ENCODE measurements around the gene PDE11A. TPM values are rescaled to one million over a fixed set of nuclear protein-coding genes. Genes with fewer than 3 reads are reported as not detected.

Gene PDE11A
- total RNA-seq = not detected

DNA sequence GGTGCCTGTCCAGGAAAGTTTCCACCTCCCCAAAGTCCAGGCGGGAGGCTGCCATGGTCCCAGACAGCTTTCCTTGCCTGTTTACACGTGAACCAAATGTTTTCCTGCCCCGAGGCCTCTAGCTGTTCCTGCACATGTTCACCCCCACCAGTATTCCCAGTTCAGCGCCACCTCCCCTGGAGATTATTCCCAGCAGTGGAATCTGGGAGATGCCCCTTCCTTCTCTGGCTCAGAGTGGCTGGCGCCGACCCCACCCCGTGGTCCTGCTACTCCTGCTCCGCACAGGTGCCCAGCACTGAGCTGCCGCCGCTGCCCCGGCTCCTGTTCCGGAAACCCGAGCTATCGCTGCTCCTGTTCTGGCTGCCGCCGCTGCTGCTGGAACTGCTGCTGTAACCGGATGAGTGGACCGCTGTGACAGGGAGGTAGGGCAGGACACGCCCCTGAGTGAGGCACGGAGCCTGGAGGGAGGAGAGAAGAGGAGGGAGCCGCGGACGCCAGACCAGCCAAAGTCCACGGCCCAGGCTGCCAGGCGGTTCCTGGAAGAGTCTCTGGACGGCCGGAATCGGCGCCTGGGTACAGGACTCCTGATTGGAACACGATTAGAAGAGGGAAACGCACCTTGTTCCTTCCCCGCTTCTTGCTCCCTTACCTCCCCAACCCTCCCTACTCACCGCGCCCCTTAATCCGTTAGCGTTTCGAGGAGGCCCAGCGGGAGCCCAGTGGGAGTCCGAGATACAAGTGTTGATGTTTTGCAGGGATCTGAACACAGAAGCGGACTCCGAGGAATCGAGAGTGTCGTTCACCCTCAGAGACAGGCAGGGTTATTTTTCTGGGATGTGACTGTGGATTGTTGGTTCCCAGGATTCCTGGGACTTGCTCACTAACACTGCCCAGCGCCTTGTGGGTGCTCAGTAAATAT is at the start of gene PDE11A:
Gene PDE11A, minus strand, starts transcription at position 395 of the 919 bp plus-strand sequence. Its CDS starts 340 bp downstream, at position 55.
- H3K9me3 Mint-ChIP-seq = no peaks in the 10 kb centered on the region
- CTCF ChIA-PET = no interaction called here
- POLR2A ChIA-PET = no interaction called here

DNA sequence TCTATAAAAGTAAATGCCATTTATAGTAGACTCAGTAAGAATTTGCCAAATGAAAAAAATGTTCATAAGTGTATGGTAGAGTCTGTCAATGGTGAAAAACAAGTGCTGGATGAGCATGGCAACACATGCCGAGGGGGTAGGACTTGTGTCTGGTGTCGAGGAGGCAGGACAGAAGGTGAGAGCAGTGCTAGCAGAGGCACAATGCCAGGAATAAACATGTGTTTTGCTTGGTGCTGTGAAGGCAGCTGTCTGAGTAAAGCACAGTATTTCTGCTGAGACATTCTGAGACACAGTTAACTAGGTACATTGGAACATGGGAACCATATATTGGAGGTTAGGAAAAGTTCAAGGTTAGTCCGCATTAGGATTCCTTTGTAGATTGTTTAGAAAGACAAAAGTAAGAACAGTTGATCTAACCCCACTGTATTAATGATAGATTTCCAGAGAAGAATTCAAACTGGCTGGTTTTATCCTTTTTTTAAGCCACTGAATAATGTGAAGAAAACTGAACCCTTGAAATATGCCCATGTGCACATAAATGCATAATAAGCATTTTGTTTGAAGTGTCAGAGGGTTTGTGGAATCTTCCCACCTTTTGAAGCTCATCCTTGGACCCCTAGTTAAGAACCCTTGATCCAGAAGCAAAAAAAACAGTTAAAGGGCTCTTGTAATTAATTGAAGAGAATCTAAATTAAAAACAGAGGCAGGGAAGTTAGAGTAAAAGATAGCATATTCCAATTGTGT is 46.8 kb upstream of the PDE11A start:
- peaks cover 26% of the 10 kb centered on the region for H3K36me3 Mint-ChIP-seq
- ChIA-PET POLR2A (no interaction called here), CTCF (no interaction called here)
- peaks cover 14% of the 10 kb centered on the region for H3K4me1 Mint-ChIP-seq (ENCODE audit: low read depth)
- H3K4me3 Mint-ChIP-seq = no peak overlapping the region
- H3K27ac Mint-ChIP-seq = no peak overlapping the region
- H3K9me3 Mint-ChIP-seq = no peaks in the 10 kb centered on the region
- DNase-seq = no peak
- H3K27me3 Mint-ChIP-seq = no peaks in the 10 kb centered on the region
- intact Hi-C loops (cut with micrococcal nuclease) = loop anchor here (10.0 kb wide), 2 partner anchors 795 to 955 kb away; no protein-coding TSS in a partner anchor

More for the DNA sequence above, at the start of gene PDE11A:
- H3K27me3 Mint-ChIP-seq = peaks cover 52% of the 10 kb centered on the region
- H3K4me1 Mint-ChIP-seq (ENCODE audit: low read depth) = peaks cover 9% of the 10 kb centered on the region
- intact Hi-C loops (cut with micrococcal nuclease) = no loop called here
- H3K27ac Mint-ChIP-seq = no peak within 1 kb of the TSS
- peak within 1 kb of the TSS; percentile 43 for H3K4me3 Mint-ChIP-seq
- peak; percentile 70 for DNase-seq
- H3K36me3 Mint-ChIP-seq = no peaks in the 10 kb centered on the region

DNA sequence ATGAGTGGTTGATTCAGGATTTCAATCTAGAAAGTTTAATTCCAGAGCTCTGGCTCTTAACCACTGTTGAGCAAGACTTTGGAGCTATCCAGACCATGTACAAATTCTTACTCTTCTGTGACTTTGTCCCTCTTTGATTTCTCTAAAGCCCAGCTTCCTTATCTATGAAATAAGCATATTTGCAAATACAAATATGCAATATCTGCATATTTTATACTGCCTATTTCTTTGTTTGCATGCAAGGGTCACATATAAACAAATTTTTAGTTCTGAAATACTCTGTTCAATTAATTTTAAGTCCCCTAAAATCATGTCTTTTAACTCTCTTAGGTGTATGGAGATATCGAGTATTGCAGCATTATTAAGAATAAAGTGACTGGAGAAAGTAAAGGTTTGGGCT is 45.1 kb upstream of the PDE11A start:
- no peak for DNase-seq
- no peak overlapping the region for H3K27ac Mint-ChIP-seq
- H3K4me3 Mint-ChIP-seq = no peak overlapping the region
- peaks cover 27% of the 10 kb centered on the region for H3K4me1 Mint-ChIP-seq (ENCODE audit: low read depth)
- ChIA-PET POLR2A (no interaction called here), CTCF (no interaction called here)
- H3K27me3 Mint-ChIP-seq = no peaks in the 10 kb centered on the region
- intact Hi-C loops (cut with micrococcal nuclease) = loop anchor here (10.0 kb wide), 2 partner anchors 797 to 953 kb away; no protein-coding TSS in a partner anchor
- H3K9me3 Mint-ChIP-seq = no peaks in the 10 kb centered on the region
- peaks cover 17% of the 10 kb centered on the region for H3K36me3 Mint-ChIP-seq

DNA sequence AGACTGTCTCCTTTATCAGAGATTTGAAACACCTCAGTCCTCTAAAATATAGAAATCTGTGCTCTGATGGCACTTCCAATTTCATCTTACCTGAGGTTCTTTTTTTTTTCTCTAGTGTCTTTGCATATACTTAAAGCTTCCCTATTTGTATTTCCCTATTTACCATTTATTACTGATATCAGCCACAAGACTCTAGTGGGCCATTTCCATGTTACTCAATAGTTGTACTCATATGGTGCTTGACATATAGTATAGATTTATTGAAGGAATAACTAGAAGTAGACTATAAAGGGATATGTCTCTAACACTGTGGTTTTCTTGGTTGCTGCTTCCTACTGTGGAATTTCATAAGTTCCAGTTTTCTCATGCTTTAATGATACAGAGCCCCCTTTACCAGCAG is 42.7 kb upstream of the PDE11A start:
- Mint-ChIP-seq H3K4me1 (ENCODE audit: low read depth) (peaks cover 35% of the 10 kb centered on the region), H3K36me3 (peaks cover 9% of the 10 kb centered on the region), H3K9me3 (no peaks in the 10 kb centered on the region), H3K27me3 (no peaks in the 10 kb centered on the region), H3K27ac (no peak overlapping the region), H3K4me3 (no peak overlapping the region)
- no peak for DNase-seq
- ChIA-PET CTCF (interaction anchor here (1.0 kb wide), 1 partner anchor 12 kb away, joined by 3 read pairs; no protein-coding TSS in a partner anchor), POLR2A (no interaction called here)
- intact Hi-C loops (cut with micrococcal nuclease) = loop anchor here (10.0 kb wide), 2 partner anchors 800 to 950 kb away; no protein-coding TSS in a partner anchor

DNA sequence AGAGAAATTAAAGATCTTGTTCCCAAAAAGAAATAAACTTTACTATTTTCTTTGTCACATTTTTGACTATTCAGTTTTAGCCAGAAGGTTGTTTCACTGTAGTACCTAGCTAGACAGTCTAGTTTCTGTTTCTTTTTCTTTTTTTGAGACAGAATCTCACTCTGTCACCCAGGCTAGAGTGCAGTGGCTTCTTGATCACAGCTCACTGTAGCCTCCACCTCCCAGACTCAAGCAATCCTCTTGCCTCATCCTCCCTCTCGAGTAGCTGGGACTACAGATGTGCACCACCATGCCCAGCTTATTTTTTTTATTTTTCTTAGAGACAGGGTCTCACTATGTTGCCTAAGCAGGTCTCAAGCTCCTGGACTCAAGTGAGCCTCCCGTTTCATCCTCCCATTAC is 41.9 kb upstream of the PDE11A start:
- ChIA-PET CTCF (interaction anchor here (3.0 kb wide), 1 partner anchor 18 kb away, joined by 11 read pairs; no protein-coding TSS in a partner anchor), POLR2A (no interaction called here)

DNA sequence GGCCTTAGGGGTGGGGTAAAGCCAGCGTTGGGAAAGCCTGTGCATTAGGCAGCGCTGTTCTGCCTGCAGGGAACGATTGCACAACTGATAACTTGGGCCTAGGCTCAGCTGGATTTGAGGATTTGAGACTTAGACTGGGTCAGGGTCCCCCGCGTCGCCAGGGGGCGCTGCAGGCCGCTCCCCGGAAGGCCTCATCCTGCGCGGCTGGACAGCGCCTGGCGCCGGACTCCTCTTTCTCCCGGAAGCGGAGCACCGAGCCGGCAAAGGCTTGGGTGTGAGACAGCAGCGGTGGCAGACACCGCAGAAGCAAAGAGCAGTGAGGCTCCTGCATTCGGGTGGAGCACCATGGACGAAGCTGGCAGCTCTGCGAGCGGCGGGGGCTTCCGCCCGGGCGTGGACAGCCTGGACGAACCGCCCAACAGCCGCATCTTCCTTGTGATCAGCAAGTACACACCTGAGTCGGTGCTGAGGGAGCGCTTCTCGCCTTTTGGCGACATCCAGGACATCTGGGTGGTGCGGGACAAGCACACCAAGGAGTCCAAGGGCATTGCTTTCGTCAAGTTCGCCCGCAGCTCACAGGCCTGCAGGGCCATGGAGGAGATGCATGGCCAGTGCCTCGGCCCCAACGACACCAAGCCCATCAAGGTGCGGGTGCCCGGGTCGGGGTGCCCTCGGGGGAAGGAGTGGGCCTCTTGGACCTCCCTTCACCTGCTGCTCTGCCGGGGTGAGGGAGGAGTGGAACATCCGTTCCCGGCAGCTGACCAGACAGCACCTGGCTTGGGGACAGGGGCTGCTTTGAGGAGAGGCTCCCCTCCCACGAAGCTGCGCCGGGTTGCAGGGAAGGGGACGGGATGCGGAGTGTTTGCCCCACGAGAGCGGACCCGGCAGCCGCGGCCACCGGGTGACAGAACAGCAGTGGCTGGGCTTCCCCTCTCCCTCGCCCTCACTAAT is 39.9 kb upstream of the PDE11A start, which contains the start of gene RBM45:
Gene RBM45, plus strand, starts transcription at position 236 of the 951 bp plus-strand sequence. Its CDS starts 110 bp downstream, at position 346.
- ChIA-PET POLR2A (interaction anchor here (0.8 to 1.9 kb wide), 3 partner anchors 11 to 302 kb away, joined by 3 to 7 read pairs (median 4); no protein-coding TSS in a partner anchor), CTCF (interaction anchor here (0.6 to 3.7 kb wide), 26 partner anchors 11 to 802 kb away, joined by 3 to 36 read pairs (median 6); partner anchors contain the start of genes PJVK and PRKRA)
- Mint-ChIP-seq H3K4me3 (peak within 1 kb of the TSS; percentile 95), H3K36me3 (peaks cover 5% of the 10 kb centered on the region), H3K9me3 (no peaks in the 10 kb centered on the region), H3K27me3 (no peaks in the 10 kb centered on the region), H3K4me1 (ENCODE audit: low read depth) (peaks cover 36% of the 10 kb centered on the region), H3K27ac (peak within 1 kb of the TSS; percentile 74)
- peak; percentile 91 for DNase-seq
- intact Hi-C loops (cut with micrococcal nuclease) = loop anchor here (1.0 to 10.0 kb wide), 8 partner anchors 82 to 948 kb away; partner anchors contain the start of gene OSBPL6

More for the DNA sequence above, 41.9 kb upstream of the PDE11A start:
- Mint-ChIP-seq H3K27me3 (no peaks in the 10 kb centered on the region), H3K27ac (peak overlapping the region; percentile 13), H3K4me3 (no peak overlapping the region), H3K9me3 (no peaks in the 10 kb centered on the region), H3K4me1 (ENCODE audit: low read depth) (peaks cover 36% of the 10 kb centered on the region), H3K36me3 (peaks cover 9% of the 10 kb centered on the region)
- DNase-seq = no peak
- intact Hi-C loops (cut with micrococcal nuclease) = loop anchor here (5.0 to 10.0 kb wide), 3 partner anchors 283 to 950 kb away; no protein-coding TSS in a partner anchor

DNA sequence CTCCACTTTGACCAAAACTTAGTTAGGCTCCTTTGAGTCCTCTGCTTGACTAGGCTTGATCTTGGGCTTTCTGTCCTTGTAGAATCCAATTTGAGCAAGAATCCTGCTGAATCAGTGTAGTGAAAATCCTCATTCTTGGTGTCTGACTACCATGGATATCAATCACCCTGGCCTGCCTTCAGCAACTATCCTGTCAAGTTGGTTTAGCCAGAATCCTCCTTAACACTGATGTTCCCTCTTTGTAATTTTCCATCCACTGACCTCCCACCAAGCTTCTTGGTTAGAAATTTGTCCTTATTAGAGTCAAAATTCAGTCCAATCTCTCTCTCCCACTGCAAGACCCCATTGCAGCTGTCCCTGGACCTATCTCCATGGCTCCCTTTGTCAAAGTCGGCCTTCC is 39.2 kb upstream of the PDE11A start:
- no peaks in the 10 kb centered on the region for H3K9me3 Mint-ChIP-seq
- H3K27me3 Mint-ChIP-seq = no peaks in the 10 kb centered on the region
- peaks cover 36% of the 10 kb centered on the region for H3K4me1 Mint-ChIP-seq (ENCODE audit: low read depth)
- H3K36me3 Mint-ChIP-seq = peaks cover 5% of the 10 kb centered on the region
- peak overlapping the region; percentile 95 for H3K4me3 Mint-ChIP-seq
- ChIA-PET CTCF (interaction anchor here (0.7 to 3.7 kb wide), 26 partner anchors 10 to 803 kb away, joined by 3 to 36 read pairs (median 6); partner anchors contain the start of genes PJVK and PRKRA), POLR2A (interaction anchor here (1.9 kb wide), 1 partner anchor 302 kb away, joined by 7 read pairs; no protein-coding TSS in a partner anchor)
- peak overlapping the region; percentile 6 for H3K27ac Mint-ChIP-seq
- intact Hi-C loops (cut with micrococcal nuclease) = loop anchor here (1.0 to 10.0 kb wide), 8 partner anchors 83 to 947 kb away; partner anchors contain the start of gene OSBPL6
- no peak for DNase-seq

DNA sequence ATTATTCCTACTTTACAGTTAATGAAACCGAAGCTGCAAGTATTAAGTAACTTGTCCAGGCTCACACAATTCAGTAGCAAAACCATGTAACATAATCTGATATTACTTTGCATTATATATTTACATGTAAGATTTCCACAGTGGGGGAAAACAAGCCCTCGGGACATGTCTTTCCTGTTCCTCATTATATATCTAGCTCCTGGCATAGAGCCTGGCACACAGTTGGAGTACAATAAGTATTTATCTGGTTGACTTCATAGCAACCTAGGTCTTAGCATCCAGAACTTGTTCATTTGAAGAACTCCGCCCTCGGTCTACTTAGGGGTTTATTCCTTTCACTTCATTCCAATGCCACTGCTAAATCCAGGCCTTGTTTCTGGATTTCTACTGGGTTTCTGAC is 38.1 kb upstream of the PDE11A start:
- CTCF ChIA-PET = interaction anchor here (0.7 to 3.7 kb wide), 7 partner anchors 10 to 338 kb away, joined by 3 to 36 read pairs (median 8); no protein-coding TSS in a partner anchor
- Mint-ChIP-seq H3K27ac (no peak overlapping the region), H3K27me3 (no peaks in the 10 kb centered on the region), H3K4me3 (no peak overlapping the region), H3K4me1 (ENCODE audit: low read depth) (peaks cover 33% of the 10 kb centered on the region), H3K9me3 (no peaks in the 10 kb centered on the region), H3K36me3 (peaks cover 3% of the 10 kb centered on the region)
- intact Hi-C loops (cut with micrococcal nuclease) = loop anchor here (5.0 to 10.0 kb wide), 3 partner anchors 287 to 946 kb away; no protein-coding TSS in a partner anchor
- no peak for DNase-seq
- POLR2A ChIA-PET = no interaction called here

DNA sequence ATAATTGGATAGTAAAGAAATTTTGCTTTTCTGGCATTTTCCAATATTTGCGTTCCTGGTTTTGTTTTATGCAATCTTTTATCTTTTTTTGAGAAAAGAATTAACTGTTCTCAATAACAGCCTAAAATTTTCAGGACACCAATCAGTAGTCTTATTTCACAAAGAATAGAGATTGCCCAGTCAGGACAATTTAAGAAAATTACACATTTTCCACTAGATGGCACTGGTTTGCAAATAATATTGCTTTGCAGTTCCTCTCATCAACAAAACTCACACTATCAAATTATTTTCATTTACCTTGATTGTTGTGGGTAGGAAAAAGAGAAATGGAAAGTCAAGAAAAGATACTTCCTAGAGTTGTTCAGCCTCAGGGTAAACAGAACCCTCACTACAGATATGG is 37.2 kb upstream of the PDE11A start:
- intact Hi-C loops (cut with micrococcal nuclease) = loop anchor here (5.0 to 10.0 kb wide), 3 partner anchors 287 to 945 kb away; no protein-coding TSS in a partner anchor
- no peak overlapping the region for H3K27ac Mint-ChIP-seq
- ChIA-PET POLR2A (no interaction called here), CTCF (interaction anchor here (1.7 to 3.3 kb wide), 3 partner anchors 27 to 173 kb away, joined by 4 to 14 read pairs (median 8); no protein-coding TSS in a partner anchor)
- H3K4me1 Mint-ChIP-seq (ENCODE audit: low read depth) = peaks cover 27% of the 10 kb centered on the region
- H3K4me3 Mint-ChIP-seq = no peak overlapping the region
- DNase-seq = no peak
- H3K9me3 Mint-ChIP-seq = no peaks in the 10 kb centered on the region
- no peaks in the 10 kb centered on the region for H3K36me3 Mint-ChIP-seq
- no peaks in the 10 kb centered on the region for H3K27me3 Mint-ChIP-seq

DNA sequence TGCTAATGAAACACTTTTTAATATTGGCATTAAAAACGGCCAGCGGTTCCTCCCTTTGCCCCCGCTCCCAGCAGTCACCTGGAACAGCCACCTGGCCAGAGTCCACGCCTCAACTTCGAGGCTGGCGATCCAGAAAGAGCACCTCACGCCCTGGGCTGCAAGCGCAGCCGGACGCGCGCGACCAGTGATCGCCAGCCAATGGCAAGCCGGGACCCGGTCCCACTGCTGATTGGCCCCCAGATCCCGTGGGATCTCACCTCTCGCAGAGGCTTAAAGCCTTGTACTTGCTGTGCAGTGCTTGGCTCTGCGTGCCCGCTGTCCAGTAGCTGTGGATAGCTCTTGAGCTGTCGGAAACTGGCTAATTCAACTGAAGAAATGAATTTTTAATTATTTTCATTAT is 35.6 kb upstream of the PDE11A start:
- intact Hi-C loops (cut with micrococcal nuclease) = no loop called here
- H3K27ac Mint-ChIP-seq = no peak overlapping the region
- ChIA-PET CTCF (no interaction called here), POLR2A (no interaction called here)
- H3K36me3 Mint-ChIP-seq = no peaks in the 10 kb centered on the region
- H3K27me3 Mint-ChIP-seq = no peaks in the 10 kb centered on the region
- peaks cover 11% of the 10 kb centered on the region for H3K4me1 Mint-ChIP-seq (ENCODE audit: low read depth)
- H3K4me3 Mint-ChIP-seq = no peak overlapping the region
- no peak for DNase-seq
- H3K9me3 Mint-ChIP-seq = no peaks in the 10 kb centered on the region

DNA sequence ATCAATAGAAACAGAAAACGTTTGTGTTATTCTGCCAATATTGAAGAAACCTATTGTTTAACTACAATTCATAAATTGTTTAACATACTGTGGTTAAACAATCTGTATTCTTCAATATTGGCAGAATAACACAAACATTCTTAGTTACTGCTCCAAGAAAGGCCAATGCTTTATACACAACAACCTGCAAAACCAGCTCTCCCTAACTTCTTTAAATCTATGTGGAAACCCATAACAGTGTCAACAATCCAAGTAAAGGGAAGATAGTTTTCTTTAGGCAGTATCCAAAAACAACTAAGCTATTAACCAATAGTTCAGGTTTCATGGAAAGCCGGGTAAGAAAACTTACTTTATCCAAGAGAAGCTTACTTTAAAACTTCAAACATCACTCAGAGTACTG is 33.5 kb upstream of the PDE11A start:
- Mint-ChIP-seq H3K27me3 (no peaks in the 10 kb centered on the region), H3K27ac (no peak overlapping the region), H3K4me1 (ENCODE audit: low read depth) (peaks cover 2% of the 10 kb centered on the region), H3K36me3 (no peaks in the 10 kb centered on the region), H3K9me3 (no peaks in the 10 kb centered on the region), H3K4me3 (no peak overlapping the region)
- DNase-seq = no peak
- intact Hi-C loops (cut with micrococcal nuclease) = no loop called here
- CTCF ChIA-PET = no interaction called here
- POLR2A ChIA-PET = no interaction called here
